C4-2B (cell line): ENCODE measurements around the gene MOGAT3.

Source experiments
- H3K27ac ChIP-seq: fragments of 450-650 bp; 2 replicates; pipeline ENCODE4 v1.5.1; 2017
- CTCF ChIP-seq: fragments of 450-650 bp; conservative IDR thresholded peaks from 2 replicates; pipeline ENCODE4 v1.5.1; 2017; ENCODE audit warnings: mild to moderate bottlenecking
- ZFX ChIP-seq: fragments of 450-650 bp; IDR thresholded peaks from 2 replicates; pipeline ENCODE4 v1.6.1; 2017

MOGAT3 gene

GRCh38 chr7:101156866-101157589 lies 43.8 kb downstream of the MOGAT3 start:
- TF ChIP-seq CTCF (no peak), ZFX (no peak)

DNA sequence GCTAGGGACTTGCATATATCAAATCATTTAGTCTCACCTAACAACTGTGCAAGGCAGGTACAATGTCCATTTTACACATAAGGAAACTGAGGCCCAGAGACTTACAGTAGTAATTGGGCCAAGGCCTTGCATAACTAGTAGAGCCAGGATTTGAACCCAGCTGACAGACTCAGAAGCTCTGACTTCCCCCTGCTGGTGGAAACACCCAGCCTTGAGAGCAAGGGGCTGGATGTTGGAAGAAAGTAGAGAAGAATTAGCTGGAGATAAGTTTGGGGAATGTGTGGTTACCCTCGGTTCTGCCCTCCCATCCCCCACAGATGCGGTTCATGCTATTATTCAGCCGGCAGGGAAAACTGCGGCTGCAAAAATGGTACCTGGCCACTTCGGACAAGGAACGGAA lies 44.6 kb downstream of the MOGAT3 start:
- TF ChIP-seq CTCF = no peak
- TF ChIP-seq ZFX = no peak
- peak overlapping the region; percentile 95 for H3K27ac ChIP-seq

More at GRCh38 chr7:101156866-101157589, 43.8 kb downstream of the MOGAT3 start:
- peak overlapping the region; percentile 95 for H3K27ac ChIP-seq

GRCh38 chr7:101155303-101155702 lies 45.5 kb downstream of the MOGAT3 start:
- TF ChIP-seq CTCF (no peak), ZFX (no peak)
- peak overlapping the region; percentile 95 for H3K27ac ChIP-seq

DNA sequence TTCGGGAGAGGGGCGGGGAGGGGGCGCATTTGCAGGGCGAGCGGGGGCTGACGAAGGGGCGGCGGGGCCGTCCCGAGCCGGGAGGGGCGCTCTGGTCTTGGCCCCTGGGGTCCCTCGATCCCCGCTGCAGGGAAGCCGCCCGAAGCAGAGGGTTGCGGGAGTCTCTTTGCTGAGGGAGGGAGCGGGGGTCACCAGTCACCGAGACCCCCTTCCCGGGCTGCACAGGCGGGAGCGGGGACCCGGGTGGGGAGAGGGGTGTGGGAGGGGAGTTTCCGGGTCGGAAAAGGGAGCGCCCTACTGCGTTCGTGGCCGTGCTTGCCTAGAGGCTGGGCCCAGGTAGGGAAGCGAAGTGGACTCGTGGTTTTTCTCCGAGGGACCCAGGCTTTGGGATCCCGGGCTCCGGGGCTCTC lies 46.1 kb downstream of the MOGAT3 start:
- TF ChIP-seq CTCF = no peak
- peak; percentile 39; the same call in 1 of the 2 replicates for TF ChIP-seq ZFX
- H3K27ac ChIP-seq = peak overlapping the region; percentile 95

DNA sequence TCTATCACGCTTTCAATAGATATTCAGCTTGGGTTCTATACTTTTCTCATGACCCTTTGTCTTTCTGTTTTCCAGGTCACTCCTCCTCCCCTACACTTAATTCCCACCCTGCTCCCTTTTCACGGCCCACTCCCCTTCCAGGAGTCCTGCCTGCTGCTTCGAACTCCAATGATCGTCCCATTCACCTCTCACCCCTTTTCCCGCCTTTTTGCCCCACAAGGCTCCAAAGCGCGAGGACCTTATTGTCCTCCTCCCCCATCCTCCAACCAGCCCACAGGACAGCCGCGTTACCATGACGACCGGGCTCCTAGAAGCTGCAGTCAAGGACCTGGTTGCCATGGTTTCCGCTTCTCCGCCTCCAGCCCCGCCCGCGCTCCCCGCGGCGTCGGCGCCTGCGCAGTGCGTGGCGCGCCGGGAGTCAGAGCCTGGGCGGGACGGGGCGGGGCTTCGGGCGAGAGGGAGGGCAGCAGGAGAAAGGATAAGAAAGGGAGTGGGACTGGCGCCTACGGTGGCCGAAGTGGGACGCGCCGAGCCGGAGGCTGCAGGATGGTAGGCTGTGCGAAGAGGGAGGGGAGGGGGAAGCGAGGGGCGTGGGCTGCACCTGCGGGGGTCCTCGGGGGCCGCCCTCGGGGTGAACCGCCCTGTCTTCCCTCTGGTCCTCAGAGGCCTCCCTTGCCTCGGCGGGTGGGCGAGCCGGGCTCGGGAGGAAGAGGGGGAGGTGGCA lies 46.7 kb downstream of the MOGAT3 start, which contains the start of gene AP1S1:
AP1S1 (plus strand) TSS at position 508 of the 724 bp plus-strand sequence; CDS start at position 547, 39 bp downstream.
- TF ChIP-seq ZFX (no peak), CTCF (no peak)
- peak within 1 kb of the TSS; percentile 95 for H3K27ac ChIP-seq

- TF ChIP-seq ZFX (no peak), CTCF (no peak)
- H3K27ac ChIP-seq = no peak overlapping the region
Measured at GRCh38 chr7:101151908-101152651, 48.8 kb downstream of the MOGAT3 start.
